HCT116 (cell line): ENCODE results near the gene TBC1D3L. TPM values are rescaled to one million over a fixed set of nuclear protein-coding genes. Genes with fewer than 3 reads are reported as not detected.
"Not testable (repeated sequence)": the region's sequence is repeated elsewhere in the genome, so short reads cannot be mapped to it uniquely, and the experiment has no call there.

Experiments
- ATAC-seq: fragments of 200-7000 bp; cut with Tn5 transposase; 2 replicates; pipeline ENCODE4 v1.9.1; 2020; ENCODE audit warnings: mild to moderate bottlenecking, moderate library complexity
- Bru-seq: library from RNA; stranded (reverse); fragments of 400-500 nt; gene quantifications from one replicate; lab custom pipeline; 2021; lab: Mats Ljungman, UMichigan
- BruChase-seq, 2 experiments: library from RNA; stranded (reverse); fragments of 400-500 nt; gene quantifications; one replicate each; lab custom pipeline; 2021; lab: Mats Ljungman, UMichigan
- BruUV-seq: library from RNA; stranded (reverse); fragments of 400-500 nt; replicated peaks from 2 replicates; lab custom pipeline; 2021; lab: Mats Ljungman, UMichigan
- CTCF ChIA-PET: fragments of 300-600 bp; sonication (Branson Sonifier 250); formaldehyde crosslinking; loops from one replicate; lab custom pipeline; 2021; ENCODE audit warnings: antibody characterized with exemption; lab: Charles Lee
- POLR2A ChIA-PET: fragments of 300-600, 350-600 bp; sonication (Branson Sonifier 250); formaldehyde crosslinking; loops from one replicate; lab custom pipeline; 2021; ENCODE audit warnings: antibody characterized with exemption; lab: Charles Lee
- RAD21 ChIA-PET, 2 experiments: fragments of 300-600 bp; sonication (Branson Sonifier 250); formaldehyde crosslinking; loops; one replicate each; lab custom pipeline; 2023; ENCODE audit warnings: low total read pairs in 2 of 2; ENCODE audit not compliant: uncharacterized antibody in 2 of 2, unreplicated experiment in 2 of 2, low non-redundant PET in 1 of 2; lab: Charles Lee
- DNase-seq: peaks from one replicate; pipeline ENCODE4 v3.0.0-alpha.2; 2010; ENCODE audit warnings: low read depth, low spot score
- H2AFZ ChIP-seq: fragments of 200-600 bp; shearing (Covaris generic), sonication (generic); 2 replicates; pipeline ENCODE4 v1.6.1; 2017; ENCODE audit warnings: low read depth, mixed run types, mixed read lengths, antibody characterized with exemption, low read length; ENCODE audit not compliant: poor library complexity, severe bottlenecking
- H3K27ac ChIP-seq: 2 replicates; pipeline ENCODE4 v1.5.1; 2012; ENCODE audit warnings: low read depth, low read length
- H3K27me3 ChIP-seq: fragments of 200-600 bp; sonication (generic); 2 replicates; pipeline ENCODE4 v1.6.1; 2016; ENCODE audit warnings: mixed run types, low read length, mixed read lengths; ENCODE audit not compliant: insufficient read depth
- H3K36me3 ChIP-seq, 2 experiments: fragments of 200-500 bp in 1 of 2; fragments of 200-600 bp in 1 of 2; sonication (Bioruptor generic) in 1 of 2; sonication (generic) in 1 of 2; 2 replicates each; pipeline versions ENCODE4 v1.5.1 to v1.6.1; 2014 to 2016; ENCODE audit warnings: low read length in 2 of 2, inconsistent platforms in 1 of 2, mixed read lengths in 1 of 2, mixed run types in 1 of 2; ENCODE audit not compliant: insufficient read depth in 2 of 2, control insufficient read depth in 1 of 2
- H3K4me1 ChIP-seq, 2 experiments: fragments of 200-600 bp in 1 of 2; sonication (generic) in 1 of 2; 2 replicates each; pipeline versions ENCODE4 v1.5.1 to v1.6.1; 2012 to 2017; ENCODE audit warnings: low read length in 2 of 2, inconsistent platforms in 1 of 2, mild to moderate bottlenecking in 1 of 2, mixed read lengths in 1 of 2, mixed run types in 1 of 2, moderate library complexity in 1 of 2; ENCODE audit not compliant: insufficient read depth in 2 of 2, control insufficient read depth in 1 of 2
- H3K4me2 ChIP-seq: fragments of 200-600 bp; sonication (generic); 2 replicates; pipeline ENCODE4 v1.6.1; 2017; ENCODE audit warnings: mixed run types, low read length, mixed read lengths
- H3K4me3 ChIP-seq, 2 experiments: fragments of 200-600 bp in 1 of 2; sonication (generic) in 1 of 2; replicated peaks in 1 of 2; 2 replicates each; pipeline ENCODE4 v1.5.1; 2011 to 2016; ENCODE audit warnings: low read length in 2 of 2, control low read depth in 1 of 2, low read depth in 1 of 2, mild to moderate bottlenecking in 1 of 2, mixed read lengths in 1 of 2, mixed run types in 1 of 2
- H3K79me2 ChIP-seq: fragments of 200-600 bp; sonication (generic); 2 replicates; pipeline ENCODE4 v1.6.1; 2017; ENCODE audit warnings: mild to moderate bottlenecking, mixed run types, low read length, moderate library complexity, mixed read lengths; ENCODE audit not compliant: insufficient read depth
- H3K9ac ChIP-seq: fragments of 200-600 bp; sonication (generic); 2 replicates; pipeline ENCODE4 v1.6.1; 2016; ENCODE audit warnings: low read length, mixed read lengths
- H3K9me2 ChIP-seq: fragments of 200-600 bp; sonication (generic), shearing (Covaris generic); 2 replicates; pipeline ENCODE4 v1.6.1; 2017; ENCODE audit warnings: mixed run types, mild to moderate bottlenecking, moderate library complexity; ENCODE audit not compliant: insufficient read depth
- H3K9me3 ChIP-seq, 2 experiments: fragments of 200-500 bp in 1 of 2; fragments of 200-600 bp in 1 of 2; sonication (Bioruptor generic) in 1 of 2; sonication (generic) in 1 of 2; 2 replicates each; pipeline ENCODE4 v1.6.1; 2014 to 2017; ENCODE audit warnings: low read length in 2 of 2, mixed read lengths in 2 of 2, inconsistent platforms in 1 of 2, low read depth in 1 of 2, mild to moderate bottlenecking in 1 of 2, mixed run types in 1 of 2, moderate library complexity in 1 of 2; ENCODE audit not compliant: control insufficient read depth in 1 of 2, insufficient read depth in 1 of 2
- H4K20me1 ChIP-seq: fragments of 200-600 bp; sonication (generic), shearing (Covaris generic); 2 replicates; pipeline ENCODE4 v1.6.1; 2017; ENCODE audit warnings: mixed run types, mild to moderate bottlenecking, moderate library complexity; ENCODE audit not compliant: insufficient read depth
- intact Hi-C: fragments of 100-400 bp; cut with micrococcal nuclease; formaldehyde crosslinking; loops from 2 replicates; pipeline ENCODE4 v1.10.0; 2022
- long read RNA-seq: library from polyadenylated mRNA; unstranded; transcript quantifications from one replicate; pipeline ENCODE4 v2.0.0, GENCODE V29; 2021; ENCODE audit not compliant: unreplicated experiment
- polyA plus RNA-seq: library from polyadenylated mRNA; unstranded; fragments of >200 nt; gene quantifications from 2 replicates; pipeline ENCODE4 v1.2.1, GENCODE V29; 2012; ENCODE audit warnings: missing spikeins
- total RNA-seq: library from RNA; stranded (reverse); gene quantifications from one replicate; pipeline ENCODE4 v1.2.1, GENCODE V29; 2021; ENCODE audit not compliant: unreplicated experiment

TBC1D3L gene
- total RNA-seq (33.3 TPM), Bru-seq, nascent RNA (percentile 38 among the genes with signal in this experiment), BruChase-seq, experiment 1, labeled RNA remaining after a 6-hour chase (percentile 63 among the genes with signal in this experiment), BruChase-seq, experiment 2, labeled RNA remaining after a 2-hour chase (percentile 53 among the genes with signal in this experiment)
- polyA plus RNA-seq, result 24.3 and 25.8 TPM in 2 replicates
- long read RNA-seq, partial matches to known transcripts, result 6 of 23 reads
- long read RNA-seq, other reads (novel, unspliced or antisense), result 15 of 23 reads

- DNase-seq, H3K4me2 ChIP-seq, H3K9me2 ChIP-seq, H3K4me3 ChIP-seq, H3K27ac ChIP-seq, RAD21 ChIA-PET, H3K9me3 ChIP-seq, intact Hi-C loops, H3K9ac ChIP-seq, H3K36me3 ChIP-seq, H4K20me1 ChIP-seq, H2AFZ ChIP-seq, H3K4me1 ChIP-seq, BruUV-seq, CTCF ChIA-PET, H3K27me3 ChIP-seq, POLR2A ChIA-PET, H3K79me2 ChIP-seq, ATAC-seq: not testable (repeated sequence)
These were observed at the start of gene TBC1D3L for GRCh38 chr17:37988960-37989359. TSS of gene TBC1D3L (minus strand) at chr17:37989060. CDS start at chr17:37987520, 1,540 bp downstream.

- ATAC-seq, H3K9me2 ChIP-seq, POLR2A ChIA-PET, H4K20me1 ChIP-seq, H3K4me1 ChIP-seq, H3K27ac ChIP-seq, H2AFZ ChIP-seq, H3K79me2 ChIP-seq, CTCF ChIA-PET, DNase-seq, H3K4me2 ChIP-seq, H3K36me3 ChIP-seq, H3K9me3 ChIP-seq, RAD21 ChIA-PET, H3K9ac ChIP-seq, intact Hi-C loops, BruUV-seq, H3K4me3 ChIP-seq, H3K27me3 ChIP-seq: not testable (repeated sequence)
These were observed 14.8 kb upstream of the TBC1D3L start, which contains the start of gene TBC1D3D for GRCh38 chr17:38003676-38004075. TSS of gene TBC1D3D (plus strand) at chr17:38003976. CDS start at chr17:38005561, 1,585 bp downstream.

Other genes with a start within 250 kb of the TBC1D3L start
- gene HNF1B, start 244.0 kb downstream of the TBC1D3L start, total RNA-seq, result 3.6 TPM
- not detected for gene TBC1D3K, start 64.6 kb downstream of the TBC1D3L start, total RNA-seq
- 4.4 TPM for gene TBC1D3D, start 14.9 kb upstream of the TBC1D3L start, total RNA-seq
- gene TBC1D3C, start 79.6 kb upstream of the TBC1D3L start, total RNA-seq, result 0.22 TPM
- not detected for gene TBC1D3E, start 138.9 kb upstream of the TBC1D3L start, total RNA-seq
- not detected for gene TBC1D3, start 203.5 kb upstream of the TBC1D3L start, total RNA-seq